ENCODE data around the gene SALL1. TPM values are rescaled to one million over a fixed set of nuclear protein-coding genes. Genes with fewer than 3 reads are reported as not detected.

Gene SALL1
- total and polyA plus RNA-seq, 2 of the 8 experiments (the other 6 are each of a cell fraction or from before 2014, with no cell fraction given), result 33.7 to 56.8 TPM

- Histone ChIP-seq H2AK5ac (ENCODE audit: low read depth, low read length) (no peak overlapping the region), H4K91ac (replicated peaks; ENCODE audit: insufficient read length, low read length) (no peak overlapping the region), H3K27ac (ENCODE audit: low read depth, low read length) (no peak overlapping the region), H4K8ac (ENCODE audit: extremely low read depth, insufficient read depth, low read length) (no peak overlapping the region), H3K4ac (replicated peaks; ENCODE audit: insufficient read length, low read depth, low read length) (no peak overlapping the region), H3K4me3 (ENCODE audit: extremely low read depth in 1 of 4, insufficient read depth in 2 of 4, low read depth in 3 of 4, low read length in 4 of 4) (no peak overlapping the region), H3K9ac (replicated peaks in 1 of 4; ENCODE audit: extremely low read depth in 1 of 4, low read depth in 3 of 4, low read length in 3 of 4) (no peak overlapping the region), H2BK15ac (ENCODE audit: low read length) (no peak overlapping the region), H3K23me2 (ENCODE audit: low read depth, low read length) (no peaks in the 10 kb centered on the region; the same call in 1 of the 2 replicates), H3K23ac (ENCODE audit: insufficient read length) (no peak overlapping the region), H2AFZ (ENCODE audit: low read length) (no peak overlapping the region; the same call in 1 of the 2 replicates), H3K56ac (replicated peaks; ENCODE audit: insufficient read length, low read depth, low read length) (no peak overlapping the region), H4K20me1 (replicated peaks in 1 of 2; ENCODE audit: control insufficient read depth in 1 of 2, insufficient read depth in 2 of 2, low read length in 2 of 2) (no peaks in the 10 kb centered on the region), H4K5ac (ENCODE audit: insufficient read length, low read depth, low read length) (no peak overlapping the region), H3K14ac (ENCODE audit: insufficient read length) (no peak overlapping the region), H2BK20ac (ENCODE audit: low read length) (no peak overlapping the region), H3K9me3 (ENCODE audit: insufficient read depth in 2 of 2, low read depth in 1 of 2, low read length in 1 of 2) (no peaks in the 10 kb centered on the region), H2BK5ac (ENCODE audit: low read depth, low read length) (no peak overlapping the region), H2BK120ac (replicated peaks; ENCODE audit: low read depth, low read length) (no peak overlapping the region), H3K4me2 (ENCODE audit: insufficient read depth in 1 of 2, low read depth in 2 of 2, low read length in 2 of 2) (no peak overlapping the region), H3K4me1 (replicated peaks in 1 of 4; ENCODE audit: control insufficient read depth in 3 of 4, insufficient read depth in 4 of 4, low read length in 3 of 4) (peaks cover 3 to 15% (median 10%) of the 10 kb centered on the region in 4 experiments), H3K27me3 (replicated peaks in 1 of 4; ENCODE audit: control insufficient read depth in 3 of 4, extremely low read depth in 1 of 4, insufficient read depth in 3 of 4, low read length in 3 of 4) (no peaks in the 10 kb centered on the region; a peak in 1 of 7 replicates), H3K36me3 (ENCODE audit: control insufficient read depth in 2 of 4, insufficient read depth in 4 of 4, low read length in 3 of 4) (no peaks in the 10 kb centered on the region), H3K79me1 (ENCODE audit: low read depth, low read length) (no peaks in the 10 kb centered on the region), H2BK12ac (ENCODE audit: low read depth, low read length) (no peak overlapping the region), H3K79me2 (ENCODE audit: control insufficient read depth in 1 of 2, insufficient read depth in 2 of 2, low read length in 2 of 2) (no peaks in the 10 kb centered on the region), H3K18ac (ENCODE audit: extremely low read depth, low read length) (no peak overlapping the region)
- CTCF ChIA-PET (ENCODE audit: partially characterized antibody), result interaction anchor here (0.6 to 1.7 kb wide), 17 partner anchors 7 to 636 kb away, joined by 3 to 9 read pairs (median 3); no protein-coding TSS in a partner anchor
- WGBS, 2 experiments (ENCODE audit: extremely low coverage in 1 of 2, insufficient coverage in 1 of 2, insufficient read length in 1 of 2, insufficient replicate concordance in 2 of 2, low coverage in 1 of 2, low lambda C conversion rate in 2 of 2, missing lambda C conversion rate in 1 of 2), result 82% methylated on average over 5 of the region's 5 CpGs; no CpG with 5 or more reads in 1 of the 2 experiments
- POLR2A ChIA-PET (ENCODE audit: partially characterized antibody), result no interaction called here
- FAIRE-seq (no peak), DNase-seq (ENCODE audit: low read depth in 1 of 2, low spot score in 2 of 2) (peak in 1 of 2 experiments; percentile 44)
- no peak for TF ChIP-seq USF2 (IDR thresholded peaks at IDR 0.05; ENCODE audit: low read length)
- peak; percentile 21 to 57 (median 47); a peak in 3 of 4 replicates for TF ChIP-seq CTCF (IDR thresholded peaks at IDR 0.05; ENCODE audit: control extremely low read depth in 1 of 3, insufficient read depth in 1 of 3, low read depth in 1 of 3, low read length in 3 of 3)
- no peak for TF ChIP-seq SIX5 (IDR thresholded peaks at IDR 0.05; ENCODE audit: low read depth, low read length)
- no peak for TF ChIP-seq NRF1 (IDR thresholded peaks at IDR 0.05; ENCODE audit: low read depth, low read length)
- no peak for TF ChIP-seq RNF2 (IDR thresholded peaks at IDR 0.05; ENCODE audit: borderline replicate concordance, low read depth, low read length, missing control alignments, poor library complexity, severe bottlenecking)
- TF ChIP-seq CHD2 (IDR thresholded peaks at IDR 0.05; ENCODE audit: low read length), result no peak
- TF ChIP-seq TEAD4 (IDR thresholded peaks at IDR 0.05; ENCODE audit: low read depth, low read length), result no peak
- TF ChIP-seq RAD21 (IDR thresholded peaks at IDR 0.05 in 1 of 2, conservative IDR thresholded peaks at IDR 0.05 in 1 of 2; ENCODE audit: low read depth in 2 of 2, low read length in 2 of 2), result peak; percentile 33 to 37
Measured at GRCh38 chr16:51125992-51126391, 25.1 kb downstream of the SALL1 start.

Data from H1 (cell line).